HCT116 (cell line): ENCODE results near the gene MBD5.
"Not testable (repeated sequence)": the region's sequence is repeated elsewhere in the genome, so short reads cannot be mapped to it uniquely, and the experiment has no call there.

Experiments
- EZH2 ChIP-seq: fragments of 200-600 bp; sonication (generic); IDR thresholded peaks from 2 replicates; pipeline ENCODE4 v1.6.1; 2017; ENCODE audit warnings: antibody characterized with exemption, mixed run types
- POLR2AphosphoS5 ChIP-seq: IDR thresholded peaks from 2 replicates; pipeline ENCODE4 v1.6.1; 2011; ENCODE audit warnings: mild to moderate bottlenecking, low read depth, low read length, moderate library complexity
- ZNF274 ChIP-seq: fragments of 200-500 bp; sonication (Bioruptor generic); IDR thresholded peaks from 2 replicates; pipeline ENCODE4 v1.6.1; 2014; ENCODE audit warnings: mild to moderate bottlenecking, low read depth, low read length, inconsistent platforms

- TF ChIP-seq POLR2AphosphoS5, EZH2, ZNF274: not testable (repeated sequence)
These were observed 25.9 kb upstream of the MBD5 start for GRCh38 chr2:147994965-147995364.
